A549 (cell line): ENCODE data around the gene SLC66A2.

Source experiments
- CTCF ChIP-seq: fragments of >200 bp; sonication (Bioruptor Twin); formaldehyde crosslinking; IDR thresholded peaks from 3 replicates; pipeline ENCODE4 v1.5.1; 2016
- ESRRA ChIP-seq: fragments of 150-350 bp; IDR thresholded peaks from 2 replicates; pipeline ENCODE4 v1.6.1; 2014; ENCODE audit warnings: mild to moderate bottlenecking, low read length, borderline replicate concordance
- GATA3 ChIP-seq: IDR thresholded peaks from 2 replicates; pipeline ENCODE4 v1.6.1; 2012; ENCODE audit warnings: borderline replicate concordance
- NR3C1 ChIP-seq: fragments of >200 bp; sonication (Bioruptor Twin); formaldehyde crosslinking; IDR thresholded peaks from 3 replicates; pipeline ENCODE4 v1.6.1; 2017
- POLR2A ChIP-seq: IDR thresholded peaks from 2 replicates; pipeline ENCODE4 v1.6.1; 2012; ENCODE audit warnings: mild to moderate bottlenecking, low read length

GRCh38 chr18:79943608-79944125 lies 7.8 kb downstream of the SLC66A2 start:
- TF ChIP-seq NR3C1 (no peak), POLR2A (no peak), ESRRA (no peak), CTCF (no peak), GATA3 (no peak)
